Endothelial cell of umbilical vein (primary cell): ENCODE data around the gene WDR13. TPM values are rescaled to one million over a fixed set of nuclear protein-coding genes. Genes with fewer than 3 reads are reported as not detected.

Experiments used
- BruUV-seq: library from RNA; stranded (reverse); fragments of 400-500 nt; replicated peaks from 2 replicates; lab custom pipeline; 2021; lab: Mats Ljungman, UMichigan
- CTCF ChIA-PET: fragments of 300-600, 350-600 bp; sonication (Branson Sonifier 250); formaldehyde crosslinking; loops from one replicate; lab custom pipeline; 2021; ENCODE audit warnings: antibody characterized with exemption, inconsistent platforms; lab: Charles Lee
- POLR2A ChIA-PET: fragments of 300-600, 350-600 bp; sonication (Branson Sonifier 250); formaldehyde crosslinking; loops from one replicate; lab custom pipeline; 2021; ENCODE audit warnings: antibody characterized with exemption, inconsistent platforms; lab: Charles Lee
- DNase-seq: peaks from one replicate; pipeline ENCODE4 v3.0.0-alpha.2; 2011; ENCODE audit warnings: low read depth, low spot score
- FAIRE-seq: peaks from 2 replicates; lab custom pipeline; 2011; peaks lifted over from hg19 to GRCh38; lab: Jason Lieb, UNC
- H2AFZ ChIP-seq: 2 replicates; pipeline ENCODE4 v1.6.0; 2012; ENCODE audit warnings: low read depth, low read length, control low read depth, inconsistent platforms
- H3K27ac ChIP-seq: 2 replicates; pipeline ENCODE4 v1.5.1; 2011; ENCODE audit warnings: low read depth, mild to moderate bottlenecking, control low read depth, low read length, moderate library complexity; ENCODE audit not compliant: insufficient read depth
- H3K27me3 ChIP-seq, 2 experiments: 2 replicates each; pipeline versions ENCODE4 v1.6.0 to v1.6.1; 2011; ENCODE audit warnings: low read length in 2 of 2, mixed read lengths in 1 of 2; ENCODE audit not compliant: control insufficient read depth in 2 of 2, insufficient read depth in 2 of 2
- H3K36me3 ChIP-seq, 2 experiments: 2 replicates in 1 of 2; 3 replicates in 1 of 2; pipeline ENCODE4 v1.5.1; 2011; ENCODE audit warnings: low read length in 2 of 2, mild to moderate bottlenecking in 1 of 2, moderate library complexity in 1 of 2; ENCODE audit not compliant: control insufficient read depth in 2 of 2, insufficient read depth in 2 of 2; ENCODE audit errors: extremely low read depth in 1 of 2
- H3K4me1 ChIP-seq: 3 replicates; pipeline ENCODE4 v1.5.1; 2011; ENCODE audit warnings: mild to moderate bottlenecking, low read length; ENCODE audit not compliant: control insufficient read depth, insufficient read depth; ENCODE audit errors: extremely low read depth
- H3K4me2 ChIP-seq: 2 replicates; pipeline ENCODE4 v1.6.1; 2011; ENCODE audit warnings: low read length, control low read depth, mixed read lengths; ENCODE audit not compliant: insufficient read depth
- H3K4me3 ChIP-seq, 3 experiments: fragments of 200-600 bp in 1 of 3; sonication (generic), shearing (Covaris generic) in 1 of 3; replicated peaks in 1 of 3; 2 replicates each; pipeline ENCODE4 v1.5.1; 2011 to 2016; ENCODE audit warnings: control low read depth in 3 of 3, low read length in 3 of 3, mild to moderate bottlenecking in 2 of 3, inconsistent platforms in 1 of 3, low read depth in 1 of 3, moderate library complexity in 1 of 3; ENCODE audit not compliant: insufficient read depth in 1 of 3
- H3K79me2 ChIP-seq: 2 replicates; pipeline ENCODE4 v1.6.0; 2012; ENCODE audit warnings: low read length, inconsistent platforms; ENCODE audit not compliant: control insufficient read depth, insufficient read depth
- H3K9ac ChIP-seq: replicated peaks from 2 replicates; pipeline ENCODE3; 2011; ENCODE audit warnings: low read length, control low read depth; ENCODE audit not compliant: insufficient read depth; ENCODE audit errors: extremely low read depth
- H3K9me1 ChIP-seq: replicated peaks from 3 replicates; pipeline ENCODE4 v1.6.0; 2011; ENCODE audit warnings: mild to moderate bottlenecking, low read length; ENCODE audit not compliant: control insufficient read depth, insufficient read depth; ENCODE audit errors: extremely low read depth
- H3K9me3 ChIP-seq: replicated peaks from 2 replicates; pipeline ENCODE4 v1.5.1; 2012; ENCODE audit warnings: low read length, inconsistent platforms; ENCODE audit not compliant: control insufficient read depth, insufficient read depth
- H4K20me1 ChIP-seq: replicated peaks from 2 replicates; pipeline ENCODE3; 2011; ENCODE audit warnings: mild to moderate bottlenecking, low read length; ENCODE audit not compliant: control insufficient read depth, insufficient read depth; ENCODE audit errors: extremely low read depth
- CTCF ChIP-seq, 2 donors: IDR thresholded peaks; 1 replicate in 1 of 2; 2 replicates in 1 of 2; pipeline ENCODE4 v1.5.1; 2011; ENCODE audit warnings: low read length in 2 of 2, mild to moderate bottlenecking in 2 of 2, moderate library complexity in 2 of 2, control low read depth in 1 of 2, inconsistent platforms in 1 of 2, low read depth in 1 of 2; ENCODE audit not compliant: insufficient read depth in 1 of 2; ENCODE audit errors: extremely low read depth in 1 of 2
- EZH2 ChIP-seq: IDR thresholded peaks from 2 replicates; pipeline ENCODE4 v1.6.1; 2012; ENCODE audit warnings: borderline replicate concordance, low read depth, mild to moderate bottlenecking, moderate library complexity, low read length, inconsistent platforms; ENCODE audit not compliant: severe bottlenecking
- FOS ChIP-seq: IDR thresholded peaks from 2 replicates; pipeline ENCODE4 v1.6.1; 2011; ENCODE audit warnings: mild to moderate bottlenecking, low read length, moderate library complexity, borderline replicate concordance; ENCODE audit not compliant: insufficient read depth
- GATA2 ChIP-seq: IDR thresholded peaks from 2 replicates; pipeline ENCODE4 v1.7.0; 2011; ENCODE audit warnings: low read depth, mild to moderate bottlenecking, moderate library complexity, mixed read lengths, low read length; ENCODE audit not compliant: insufficient read length, insufficient read depth
- JUN ChIP-seq: IDR thresholded peaks from 2 replicates; pipeline ENCODE4 v1.6.1; 2011; ENCODE audit warnings: borderline replicate concordance, low read depth; ENCODE audit not compliant: insufficient read length, insufficient read depth
- MAX ChIP-seq: IDR thresholded peaks from 2 replicates; pipeline ENCODE4 v1.6.1; 2011; ENCODE audit not compliant: insufficient read depth, insufficient read length
- MYC ChIP-seq: IDR thresholded peaks from one replicate; pipeline ENCODE4 v1.6.1; 2011; ENCODE audit warnings: mild to moderate bottlenecking, low read depth, low read length
- POLR2A ChIP-seq: IDR thresholded peaks from 2 replicates; pipeline ENCODE4 v1.6.1; 2012; ENCODE audit warnings: low read depth, mild to moderate bottlenecking, control low read depth, low read length
- POLR2AphosphoS5 ChIP-seq: IDR thresholded peaks from 2 replicates; pipeline ENCODE4 v1.6.1; 2012; ENCODE audit warnings: low read depth, mild to moderate bottlenecking, control low read depth, low read length, moderate library complexity; ENCODE audit not compliant: insufficient read depth
- dilution Hi-C: fragments of 300-500 bp; cut with MboI; formaldehyde crosslinking; loops from one replicate; pipeline ENCODE4 v1.15.0; 2019; ENCODE audit warnings: low sequenced_read_pairs; ENCODE audit not compliant: extremely low pct_ligation_motif_present
- intact Hi-C: fragments of 100-400 bp; cut with micrococcal nuclease; formaldehyde crosslinking; loops from one replicate; pipeline ENCODE4 v1.10.0; 2022
- polyA plus RNA-seq, 4 experiments: library from polyadenylated mRNA; depleted of rRNA in 3 of 4; stranded (reverse) in 3 of 4; unstranded in 1 of 4; fragments of >200 nt; gene quantifications; 2 replicates each; pipeline versions ENCODE4 v1.2.1 to v1.2.3, GENCODE V29; 2011 to 2012; ENCODE audit warnings: missing spikeins in 1 of 4
- total RNA-seq: library from RNA; stranded (reverse); gene quantifications from 2 replicates; pipeline ENCODE4 v1.2.3, GENCODE V29; 2021

Gene WDR13
- total and polyA plus RNA-seq, 2 donors (not counting 3 experiments of a cell fraction or from before 2014, with no cell fraction given): 85.0 to 169 TPM

GRCh38 chrX:48569958-48570357, 27.3 kb upstream of the WDR13 start:
- Histone ChIP-seq H4K20me1 (no peaks in the 10 kb centered on the region), H3K27ac (peak overlapping the region; percentile 82), H3K4me1 (peaks cover 7% of the 10 kb centered on the region), H3K79me2 (peaks cover 2% of the 10 kb centered on the region), H3K4me3 (no peak overlapping the region), H3K4me2 (peak overlapping the region; percentile 0), H3K9me1 (no peaks in the 10 kb centered on the region), H3K9ac (peak overlapping the region; percentile 23), H2AFZ (no peak overlapping the region), H3K27me3 (no peaks in the 10 kb centered on the region), H3K9me3 (no peaks in the 10 kb centered on the region), H3K36me3 (no peaks in the 10 kb centered on the region)
- ChIA-PET CTCF (no interaction called here), POLR2A (no interaction called here)
- DNase-seq (peak; percentile 64), FAIRE-seq (peak; percentile 83)
- dilution Hi-C loops (no loop called here), intact Hi-C loops (loop anchor here (1.0 kb wide), 1 partner anchor 31 kb away; the partner anchor contains the start of gene TBC1D25)
- no TSS peak for BruUV-seq
- TF ChIP-seq GATA2: peak; percentile 15
- no peak for TF ChIP-seq CTCF (IDR thresholded peaks at IDR 0.05; ENCODE audit: extremely low read depth in 1 of 2, insufficient read depth in 1 of 2, low read depth in 1 of 2, low read length in 2 of 2)
- TF ChIP-seq MAX: no peak
- TF ChIP-seq POLR2A: no peak
- TF ChIP-seq MYC: no peak
- no peak for TF ChIP-seq EZH2
- peak; percentile 53 for TF ChIP-seq FOS
- TF ChIP-seq JUN: peak; percentile 39
- peak; percentile 38 for TF ChIP-seq POLR2AphosphoS5
